HT1080 (cell line): ENCODE data around the gene ACP3. TPM values are rescaled to one million over a fixed set of nuclear protein-coding genes. Genes with fewer than 3 reads are reported as not detected.
"Not testable (repeated sequence)": the region's sequence is repeated elsewhere in the genome, so short reads cannot be mapped to it uniquely, and the experiment has no call there.

Experiments used
- DNase-seq: peaks from one replicate; pipeline ENCODE4 v3.0.0-alpha.2; 2015; ENCODE audit warnings: low read depth
- total RNA-seq: library from RNA; depleted of rRNA; stranded (reverse); fragments of >200 nt; shearing (Covaris generic); gene quantifications from 2 replicates; pipeline ENCODE4 v1.2.3, GENCODE V29; 2014

ACP3 gene
- total RNA-seq, 1 experiment from 2014 or later = 2.3 TPM

DNA sequence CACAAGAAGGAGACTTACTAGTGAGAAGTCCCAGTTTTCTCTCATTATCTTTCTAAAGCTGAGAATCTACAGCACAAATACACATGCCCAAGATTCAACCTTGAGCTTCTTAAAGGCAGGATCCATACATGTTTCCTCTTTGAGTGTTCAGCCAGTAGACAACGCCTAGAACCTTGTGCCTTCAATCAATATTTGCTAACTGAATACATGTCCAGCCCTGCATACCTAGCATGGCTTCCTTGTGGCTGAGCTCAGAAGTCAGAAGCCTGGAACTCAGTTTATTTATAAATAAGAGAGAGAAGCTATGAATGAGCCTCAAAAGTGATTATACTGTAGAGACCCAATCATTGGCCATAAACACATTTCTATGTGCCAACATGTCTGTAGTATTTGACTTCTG lies 43.5 kb downstream of the ACP3 start:
- DNase-seq = no peak

- DNase-seq = no peak
Measured at GRCh38 chr3:132362329-132362728, 45.1 kb downstream of the ACP3 start.

- no peak for DNase-seq
Measured at GRCh38 chr3:132368515-132368914, 51.3 kb downstream of the ACP3 start.

GRCh38 chr3:132368962-132369361 lies 51.8 kb downstream of the ACP3 start:
- DNase-seq = no peak

DNA sequence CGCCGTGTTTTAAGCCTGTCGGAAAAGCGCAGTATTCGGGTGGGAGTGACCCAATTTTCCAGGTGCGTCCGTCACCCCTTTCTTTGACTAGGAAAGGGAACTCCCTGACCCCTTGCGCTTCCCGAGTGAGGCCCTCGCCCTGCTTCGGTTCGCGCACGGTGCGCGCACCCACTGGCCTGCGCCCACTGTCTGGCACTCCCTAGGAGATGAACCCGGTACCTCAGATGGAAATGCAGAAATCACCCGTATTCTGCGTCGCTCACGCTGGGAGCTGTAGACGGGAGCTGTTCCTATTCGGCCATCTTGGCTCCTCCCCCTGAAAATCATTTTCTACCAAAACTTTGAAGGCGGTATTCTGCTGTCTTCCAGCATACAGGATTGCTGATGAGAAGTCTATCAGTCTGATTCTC lies 59.7 kb downstream of the ACP3 start:
- DNase-seq = not testable (repeated sequence)

DNA sequence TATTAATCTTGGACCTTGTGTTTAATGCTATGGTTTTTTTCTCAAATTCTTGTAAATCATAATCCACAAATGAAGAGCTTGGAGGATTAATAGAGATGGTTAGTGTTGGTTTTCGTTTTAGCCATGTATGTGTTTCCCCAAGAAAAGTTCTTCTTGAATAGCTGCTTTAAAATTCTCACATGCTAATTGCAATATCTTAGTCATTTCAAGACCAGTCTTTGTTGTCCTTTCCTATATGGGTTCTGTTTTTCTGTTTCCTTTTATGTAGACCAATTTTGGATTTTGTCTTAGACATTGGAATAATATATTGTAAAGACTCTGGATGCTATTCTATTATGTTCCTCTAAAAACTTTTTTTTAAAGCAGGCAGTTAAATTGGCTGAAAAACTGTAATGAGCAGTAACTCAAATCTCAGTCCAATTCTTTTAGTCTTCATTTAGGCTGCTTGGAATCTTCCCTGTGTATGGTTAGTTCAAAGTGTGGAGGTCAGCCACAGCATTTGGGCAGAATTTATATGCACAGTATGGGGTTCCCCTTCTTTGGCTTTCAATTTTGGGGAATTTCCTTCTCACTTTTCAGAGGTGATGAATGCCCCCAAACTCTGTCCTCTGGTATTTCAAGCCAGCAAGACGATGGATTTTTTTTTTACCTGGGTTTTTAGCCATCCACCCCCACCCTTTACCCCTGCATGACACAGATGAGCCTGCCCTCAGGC lies 61.0 kb downstream of the ACP3 start:
- DNase-seq = no peak

DNA sequence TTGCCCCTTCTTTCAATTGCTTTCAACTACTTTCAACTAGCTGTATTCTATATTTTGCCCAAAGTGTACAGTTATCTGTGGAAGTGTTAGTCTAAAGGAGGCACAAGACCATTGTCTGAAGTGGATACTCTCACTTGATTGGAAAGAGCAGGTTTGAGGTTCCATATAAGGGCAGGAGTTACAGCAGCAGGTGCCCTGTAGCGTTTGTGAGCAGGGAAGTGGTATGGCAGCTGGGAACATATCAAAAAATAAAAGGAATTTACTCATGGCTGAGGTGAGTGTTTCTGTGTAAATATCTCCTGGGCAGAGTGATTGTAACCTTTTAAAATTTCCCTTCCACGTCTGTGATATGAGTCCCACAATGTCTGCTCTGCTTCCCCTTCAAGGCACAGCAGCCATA lies 61.6 kb downstream of the ACP3 start:
- no peak for DNase-seq

DNA sequence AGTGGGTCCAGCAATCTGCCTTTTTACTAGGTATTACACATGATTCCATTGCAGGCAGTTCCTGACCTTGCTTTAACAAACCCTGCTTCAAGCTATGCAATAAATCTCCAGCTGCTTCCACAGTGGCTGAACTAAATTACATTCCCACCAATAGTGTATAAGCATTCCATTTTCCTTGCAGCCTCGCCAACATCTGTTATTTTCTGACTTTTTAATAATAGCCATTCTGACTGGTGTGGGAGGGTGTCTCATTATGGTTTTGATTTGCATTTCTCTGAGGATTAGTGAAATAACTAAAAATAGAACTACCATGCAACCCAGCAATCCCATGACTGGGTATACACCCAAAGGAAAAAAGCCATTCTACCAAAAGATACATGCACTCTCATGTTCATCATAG lies 63.7 kb downstream of the ACP3 start:
- no peak for DNase-seq

- no peak for DNase-seq
Measured at GRCh38 chr3:132381348-132381944, 64.2 kb downstream of the ACP3 start.

DNA sequence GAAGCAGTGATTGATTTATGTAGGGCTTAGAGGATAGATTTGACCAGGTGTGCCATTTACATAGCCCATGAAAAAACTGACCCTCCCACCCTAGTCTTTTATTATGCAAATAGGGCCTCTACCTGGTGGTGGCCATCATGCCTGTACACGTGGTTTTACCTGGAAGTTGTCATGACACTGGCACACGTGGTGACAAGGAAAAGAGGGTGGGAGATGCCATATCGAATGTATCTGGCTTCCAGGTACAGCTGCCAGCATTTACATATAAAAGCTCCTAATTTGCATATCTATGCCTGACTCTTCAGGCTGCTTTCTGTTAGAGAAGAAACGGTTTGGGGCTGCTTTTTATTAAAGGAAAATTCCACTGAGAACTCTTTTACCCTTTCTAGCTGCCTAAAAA lies 65.1 kb downstream of the ACP3 start:
- DNase-seq = no peak

DNA sequence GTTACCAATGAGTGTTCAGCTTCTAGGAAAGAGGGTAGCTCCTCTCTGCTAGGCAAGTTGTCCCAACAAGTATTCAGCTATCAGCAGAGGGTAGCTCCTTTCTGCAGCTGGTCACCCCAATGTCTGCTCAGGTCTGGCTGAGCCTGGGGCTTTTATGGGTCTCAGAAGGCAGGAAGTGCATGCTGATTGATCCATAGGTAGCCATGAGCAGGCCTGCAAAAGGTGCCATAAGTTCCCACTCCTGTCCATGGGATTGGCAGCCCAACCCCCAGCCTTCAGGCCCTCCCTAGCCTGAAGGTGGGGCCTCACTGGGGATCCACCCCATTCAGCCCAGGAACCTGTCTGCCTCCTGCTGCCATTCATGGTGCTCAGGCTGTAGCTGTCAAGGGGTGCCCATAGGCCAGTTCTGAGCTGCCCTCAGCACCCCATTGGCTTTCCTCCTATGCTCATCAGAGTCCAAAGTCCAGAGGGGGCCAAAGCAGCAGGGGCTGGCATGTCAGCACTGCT lies 65.5 kb downstream of the ACP3 start:
- no peak for DNase-seq

DNA sequence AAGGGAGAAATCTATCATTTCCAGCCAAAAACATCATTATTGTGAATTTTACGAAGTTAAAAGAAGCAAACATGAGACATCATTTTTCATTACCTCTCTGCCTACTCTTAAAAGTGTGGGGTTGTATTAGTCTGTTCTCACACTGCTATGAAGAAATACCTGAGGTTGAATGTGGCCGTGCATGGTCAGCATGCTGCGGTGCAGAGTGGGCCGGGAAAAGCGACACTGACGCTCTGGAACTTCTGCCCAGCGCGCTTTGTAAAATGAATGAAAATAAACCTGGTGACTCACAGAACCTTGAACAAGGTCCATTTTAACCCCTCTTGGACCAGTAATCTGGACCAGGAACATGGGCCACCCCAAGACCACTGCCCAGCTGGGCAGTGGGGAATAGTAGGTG lies 69.1 kb downstream of the ACP3 start:
- DNase-seq = no peak

DNA sequence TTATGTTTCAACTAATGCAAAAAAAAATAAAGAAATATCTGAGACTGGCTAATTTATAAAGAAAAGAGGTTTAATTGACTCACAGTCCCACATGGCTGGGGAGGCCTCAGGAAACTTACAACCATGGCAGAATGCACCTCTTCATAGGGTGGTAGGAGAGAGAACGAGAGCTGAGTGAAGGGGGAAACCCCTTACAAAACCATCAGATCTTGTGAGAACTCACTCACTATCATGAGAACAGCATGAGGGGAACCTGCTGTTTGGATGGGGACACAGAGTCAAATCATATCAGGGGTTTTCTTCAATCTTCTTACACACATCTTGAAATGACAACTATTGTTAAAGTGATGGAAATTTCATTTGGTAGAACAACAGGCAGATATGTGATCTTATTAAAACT lies 75.5 kb downstream of the ACP3 start:
- DNase-seq = not testable (repeated sequence)

DNA sequence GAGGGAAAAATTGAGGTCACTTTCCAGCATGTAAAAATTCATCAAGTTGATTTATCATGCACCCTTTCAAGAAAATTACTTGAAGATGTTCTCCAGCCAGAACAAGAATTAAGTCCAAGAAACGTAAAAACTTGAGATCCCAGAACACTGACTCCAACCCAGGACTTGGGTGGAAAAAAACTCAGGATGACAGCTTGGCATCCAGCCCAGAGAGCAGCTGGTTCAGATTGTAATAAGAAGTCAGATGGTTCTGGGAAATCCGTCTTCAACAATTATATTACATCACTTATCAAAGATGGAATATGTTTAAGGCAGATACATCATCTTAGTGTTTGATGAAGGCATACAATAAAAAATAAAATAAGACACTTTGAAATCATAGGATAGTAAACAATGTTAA lies 77.1 kb downstream of the ACP3 start:
- DNase-seq = no peak

GRCh38 chr3:132395126-132395525 lies 77.9 kb downstream of the ACP3 start:
- DNase-seq = no peak

GRCh38 chr3:132396255-132396654 lies 79.0 kb downstream of the ACP3 start:
- DNase-seq = no peak

GRCh38 chr3:132396776-132397175 lies 79.6 kb downstream of the ACP3 start:
- DNase-seq = peak; percentile 44

DNA sequence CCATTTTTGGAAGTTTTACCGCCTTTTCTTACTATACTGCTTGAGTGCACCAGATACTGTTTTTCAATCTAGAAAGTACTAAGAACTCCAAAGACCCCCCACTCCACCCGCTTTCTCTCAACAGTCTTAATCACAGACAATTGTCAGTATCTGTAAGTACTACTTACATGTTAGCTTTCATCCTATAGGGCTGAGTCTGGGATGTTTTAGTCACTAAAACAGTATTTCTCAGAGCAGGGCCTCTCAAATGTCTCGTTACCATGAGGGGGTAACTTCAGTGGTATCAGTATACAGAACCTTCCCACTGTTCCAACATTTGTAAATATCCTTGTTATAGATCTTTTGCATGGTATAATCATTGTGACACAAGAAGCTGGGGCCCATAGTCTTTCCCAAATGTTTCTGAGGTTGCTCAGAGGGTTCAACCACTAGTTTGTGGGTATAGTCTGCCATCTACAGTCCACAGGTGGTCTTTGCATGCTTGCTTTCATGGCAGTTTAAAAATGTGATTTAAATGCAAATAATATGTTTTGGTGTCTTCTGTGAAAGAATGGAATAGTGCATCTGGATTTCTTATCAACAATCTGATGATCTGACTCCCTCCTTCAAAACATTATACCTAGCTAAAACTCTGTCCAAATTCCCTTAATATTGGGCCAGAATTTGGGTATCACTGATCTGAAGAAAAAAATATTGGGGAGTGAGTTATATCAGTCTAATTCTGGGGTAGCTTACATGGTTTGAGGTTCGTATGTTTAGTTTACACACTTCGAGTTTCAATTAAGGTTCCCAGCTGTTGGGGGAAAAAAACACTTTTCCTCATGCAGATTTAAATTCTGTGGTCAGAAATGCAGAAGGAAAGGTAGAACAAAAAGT lies 82.1 kb downstream of the ACP3 start:
- peak; percentile 39 for DNase-seq

DNA sequence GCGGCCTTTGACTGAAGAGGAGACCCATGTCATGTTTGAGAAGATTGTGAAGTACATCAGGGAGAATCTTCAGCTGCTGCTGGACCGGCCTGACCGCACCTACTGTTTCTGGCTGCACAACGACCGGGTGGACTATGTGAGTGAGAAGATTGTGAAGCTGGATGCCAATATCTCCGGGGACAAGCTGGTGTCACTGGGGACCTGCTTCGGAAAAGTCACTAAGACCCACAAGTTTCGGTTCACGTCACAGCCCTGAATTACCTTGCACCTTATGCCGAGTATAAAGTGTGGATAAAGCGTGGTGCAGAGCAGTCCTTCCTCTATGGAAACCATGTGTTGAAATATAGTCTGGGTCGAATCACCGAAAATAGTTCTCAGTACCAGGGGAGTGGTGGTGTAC lies 84.0 kb downstream of the ACP3 start:
- no peak for DNase-seq

DNA sequence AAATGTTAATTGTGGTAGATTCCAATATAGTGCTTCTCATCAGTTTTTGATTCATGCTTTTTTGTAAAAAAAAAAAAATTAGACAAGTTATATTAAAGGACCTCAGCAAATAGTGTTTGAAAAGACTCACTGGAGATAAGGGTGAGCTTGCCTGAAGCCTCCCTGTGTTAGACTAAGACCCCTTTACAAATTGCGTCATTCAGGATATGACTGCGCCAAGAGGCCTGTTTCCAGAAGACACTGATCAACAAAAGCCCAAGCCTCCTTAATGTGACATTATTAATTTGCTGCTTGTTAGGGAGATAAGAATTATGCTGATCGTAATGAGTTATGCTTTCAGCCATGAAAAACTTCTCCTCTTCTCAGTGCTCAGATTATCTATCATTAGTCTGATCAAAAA lies 87.1 kb downstream of the ACP3 start:
- DNase-seq = no peak

DNA sequence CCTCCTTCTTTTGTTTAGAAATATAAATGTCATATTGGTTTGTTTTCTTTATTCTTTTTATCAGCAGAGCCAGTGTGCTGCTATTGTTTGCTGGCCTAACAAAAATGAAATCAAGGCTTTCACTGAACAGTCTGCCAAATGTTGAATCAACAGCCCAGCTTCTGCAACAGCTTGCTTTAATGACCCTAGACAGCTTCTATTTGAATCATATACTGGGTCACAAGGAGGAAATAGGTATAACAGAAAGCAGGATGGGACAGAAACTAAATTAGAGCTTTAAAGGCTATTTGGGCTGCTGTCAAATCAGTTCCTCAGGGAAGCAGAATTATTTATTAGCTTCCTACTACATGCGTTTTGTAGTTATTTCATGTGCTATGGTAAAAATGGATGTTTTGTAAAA lies 88.0 kb downstream of the ACP3 start:
- DNase-seq = no peak

GRCh38 chr3:132405609-132406299 lies 88.5 kb downstream of the ACP3 start:
- no peak for DNase-seq
